ENCODE data around the gene TNS3. TPM values are rescaled to one million over a fixed set of nuclear protein-coding genes. Genes with fewer than 3 reads are reported as not detected.
A peak's percentile ranks its signal among the peaks of the same experiment; 100 is the strongest.

The TNS3 gene
- total and polyA plus RNA-seq, 2 of the 13 experiments (the other 11 are each of a cell fraction or from before 2014, with no cell fraction given), result 52.9 to 55.7 TPM

GRCh38 chr7:47474937-47475879 is 106.7 kb downstream of the TNS3 start (continued):
- TF ChIP-seq MEIS2 (CRISPR knock-in tag; IDR thresholded peaks at IDR 0.05), result peak; percentile 45
- TF ChIP-seq FOXA1 (IDR thresholded peaks at IDR 0.05), result peak; percentile 62; the same call in 1 of the 2 replicates
- TF ChIP-seq FOXA1 (CRISPR knock-in tag; IDR thresholded peaks at IDR 0.05), result peak; percentile 93
- peak; percentile 85 for TF ChIP-seq ZFP1 (CRISPR knock-in tag; IDR thresholded peaks at IDR 0.05)
- peak; percentile 93 for TF ChIP-seq ZNF362 (CRISPR knock-in tag; IDR thresholded peaks at IDR 0.05; ENCODE audit: borderline replicate concordance)
- no peak for TF ChIP-seq ZNF20 (CRISPR knock-in tag; IDR thresholded peaks at IDR 0.05)
- TF ChIP-seq XRCC5 (optimal IDR thresholded peaks at IDR 0.05; ENCODE audit: low read length), result peak; percentile 96
- TF ChIP-seq ZNF326 (CRISPR knock-in tag; IDR thresholded peaks at IDR 0.05; ENCODE audit: borderline replicate concordance), result 0 out of 2 replicates have a peak, but pooled peaks have one; percentile 27
- TF ChIP-seq SMC3 (IDR thresholded peaks at IDR 0.05; ENCODE audit: low read length), result peak; percentile 15
- no peak for TF ChIP-seq ZNF850 (CRISPR knock-in tag; conservative IDR thresholded peaks at IDR 0.05)
- 0 out of 2 replicates have a peak, but pooled peaks have one; percentile 68 for TF ChIP-seq POLR2AphosphoS2 (IDR thresholded peaks at IDR 0.05; ENCODE audit: low read depth, low read length)
- no peak for TF ChIP-seq KLF13 (CRISPR knock-in tag; IDR thresholded peaks at IDR 0.05)
- peak; percentile 47; the same call in 1 of the 2 replicates for TF ChIP-seq ZBTB8A (CRISPR knock-in tag; IDR thresholded peaks at IDR 0.05; ENCODE audit: borderline replicate concordance, low read depth)
- no peak for TF ChIP-seq ZNF260 (CRISPR knock-in tag; IDR thresholded peaks at IDR 0.05; ENCODE audit: borderline replicate concordance, low read depth)
- TF ChIP-seq HMGXB4 (CRISPR knock-in tag; IDR thresholded peaks at IDR 0.05; ENCODE audit: borderline replicate concordance in 1 of 2, low read depth in 1 of 2), result peak; percentile 68 to 69; a peak in 2 of 4 replicates
- TF ChIP-seq ARID3A (IDR thresholded peaks at IDR 0.05; ENCODE audit: low read depth, low read length), result 0 out of 2 replicates have a peak, but pooled peaks have one; percentile 48
- peak; percentile 51 for TF ChIP-seq AGO1 (IDR thresholded peaks at IDR 0.05; ENCODE audit: low read depth, low read length, poor library complexity, severe bottlenecking)
- TF ChIP-seq MAFF (IDR thresholded peaks at IDR 0.05; ENCODE audit: low read depth, low read length), result peak; percentile 51
- no peak; the same call in 1 of the 2 replicates for TF ChIP-seq ZNF225 (CRISPR knock-in tag; IDR thresholded peaks at IDR 0.05)
- TF ChIP-seq HDAC6 (IDR thresholded peaks at IDR 0.05; ENCODE audit: low read depth, low read length), result no peak
- no peak for TF ChIP-seq CEBPZ (IDR thresholded peaks at IDR 0.05; ENCODE audit: low read length)

Data from HepG2 (cell line).